Endothelial cell of umbilical vein (primary cell): Measurements from ENCODE around the gene PRDM7. TPM values are rescaled to one million over a fixed set of nuclear protein-coding genes. Genes with fewer than 3 reads are reported as not detected.

ENCODE experiments used
- BruUV-seq: library from RNA; stranded (reverse); fragments of 400-500 nt; replicated peaks from 2 replicates; lab custom pipeline; 2021; lab: Mats Ljungman, UMichigan
- CTCF ChIA-PET: fragments of 300-600, 350-600 bp; sonication (Branson Sonifier 250); formaldehyde crosslinking; loops from one replicate; lab custom pipeline; 2021; ENCODE audit warnings: antibody characterized with exemption, inconsistent platforms; lab: Charles Lee
- POLR2A ChIA-PET: fragments of 300-600, 350-600 bp; sonication (Branson Sonifier 250); formaldehyde crosslinking; loops from one replicate; lab custom pipeline; 2021; ENCODE audit warnings: antibody characterized with exemption, inconsistent platforms; lab: Charles Lee
- DNase-seq: peaks from one replicate; pipeline ENCODE4 v3.0.0-alpha.2; 2011; ENCODE audit warnings: low read depth, low spot score
- FAIRE-seq: peaks from 2 replicates; lab custom pipeline; 2011; peaks lifted over from hg19 to GRCh38; lab: Jason Lieb, UNC
- H2AFZ ChIP-seq: 2 replicates; pipeline ENCODE4 v1.6.0; 2012; ENCODE audit warnings: low read depth, low read length, control low read depth, inconsistent platforms
- H3K27ac ChIP-seq: 2 replicates; pipeline ENCODE4 v1.5.1; 2011; ENCODE audit warnings: low read depth, mild to moderate bottlenecking, control low read depth, low read length, moderate library complexity; ENCODE audit not compliant: insufficient read depth
- H3K27me3 ChIP-seq, 2 experiments: 2 replicates each; pipeline versions ENCODE4 v1.6.0 to v1.6.1; 2011; ENCODE audit warnings: low read length in 2 of 2, mixed read lengths in 1 of 2; ENCODE audit not compliant: control insufficient read depth in 2 of 2, insufficient read depth in 2 of 2
- H3K36me3 ChIP-seq, 2 experiments: 2 replicates in 1 of 2; 3 replicates in 1 of 2; pipeline ENCODE4 v1.5.1; 2011; ENCODE audit warnings: low read length in 2 of 2, mild to moderate bottlenecking in 1 of 2, moderate library complexity in 1 of 2; ENCODE audit not compliant: control insufficient read depth in 2 of 2, insufficient read depth in 2 of 2; ENCODE audit errors: extremely low read depth in 1 of 2
- H3K4me1 ChIP-seq: 3 replicates; pipeline ENCODE4 v1.5.1; 2011; ENCODE audit warnings: mild to moderate bottlenecking, low read length; ENCODE audit not compliant: control insufficient read depth, insufficient read depth; ENCODE audit errors: extremely low read depth
- H3K4me2 ChIP-seq: 2 replicates; pipeline ENCODE4 v1.6.1; 2011; ENCODE audit warnings: low read length, control low read depth, mixed read lengths; ENCODE audit not compliant: insufficient read depth
- H3K4me3 ChIP-seq, 3 experiments: fragments of 200-600 bp in 1 of 3; sonication (generic), shearing (Covaris generic) in 1 of 3; replicated peaks in 1 of 3; 2 replicates each; pipeline ENCODE4 v1.5.1; 2011 to 2016; ENCODE audit warnings: control low read depth in 3 of 3, low read length in 3 of 3, mild to moderate bottlenecking in 2 of 3, inconsistent platforms in 1 of 3, low read depth in 1 of 3, moderate library complexity in 1 of 3; ENCODE audit not compliant: insufficient read depth in 1 of 3
- H3K79me2 ChIP-seq: 2 replicates; pipeline ENCODE4 v1.6.0; 2012; ENCODE audit warnings: low read length, inconsistent platforms; ENCODE audit not compliant: control insufficient read depth, insufficient read depth
- H3K9ac ChIP-seq: replicated peaks from 2 replicates; pipeline ENCODE3; 2011; ENCODE audit warnings: low read length, control low read depth; ENCODE audit not compliant: insufficient read depth; ENCODE audit errors: extremely low read depth
- H3K9me1 ChIP-seq: replicated peaks from 3 replicates; pipeline ENCODE4 v1.6.0; 2011; ENCODE audit warnings: mild to moderate bottlenecking, low read length; ENCODE audit not compliant: control insufficient read depth, insufficient read depth; ENCODE audit errors: extremely low read depth
- H3K9me3 ChIP-seq: replicated peaks from 2 replicates; pipeline ENCODE4 v1.5.1; 2012; ENCODE audit warnings: low read length, inconsistent platforms; ENCODE audit not compliant: control insufficient read depth, insufficient read depth
- H4K20me1 ChIP-seq: replicated peaks from 2 replicates; pipeline ENCODE3; 2011; ENCODE audit warnings: mild to moderate bottlenecking, low read length; ENCODE audit not compliant: control insufficient read depth, insufficient read depth; ENCODE audit errors: extremely low read depth
- CTCF ChIP-seq, 2 donors: IDR thresholded peaks; 1 replicate in 1 of 2; 2 replicates in 1 of 2; pipeline ENCODE4 v1.5.1; 2011; ENCODE audit warnings: low read length in 2 of 2, mild to moderate bottlenecking in 2 of 2, moderate library complexity in 2 of 2, control low read depth in 1 of 2, inconsistent platforms in 1 of 2, low read depth in 1 of 2; ENCODE audit not compliant: insufficient read depth in 1 of 2; ENCODE audit errors: extremely low read depth in 1 of 2
- EZH2 ChIP-seq: IDR thresholded peaks from 2 replicates; pipeline ENCODE4 v1.6.1; 2012; ENCODE audit warnings: borderline replicate concordance, low read depth, mild to moderate bottlenecking, moderate library complexity, low read length, inconsistent platforms; ENCODE audit not compliant: severe bottlenecking
- FOS ChIP-seq: IDR thresholded peaks from 2 replicates; pipeline ENCODE4 v1.6.1; 2011; ENCODE audit warnings: mild to moderate bottlenecking, low read length, moderate library complexity, borderline replicate concordance; ENCODE audit not compliant: insufficient read depth
- GATA2 ChIP-seq: IDR thresholded peaks from 2 replicates; pipeline ENCODE4 v1.7.0; 2011; ENCODE audit warnings: low read depth, mild to moderate bottlenecking, moderate library complexity, mixed read lengths, low read length; ENCODE audit not compliant: insufficient read length, insufficient read depth
- JUN ChIP-seq: IDR thresholded peaks from 2 replicates; pipeline ENCODE4 v1.6.1; 2011; ENCODE audit warnings: borderline replicate concordance, low read depth; ENCODE audit not compliant: insufficient read length, insufficient read depth
- MAX ChIP-seq: IDR thresholded peaks from 2 replicates; pipeline ENCODE4 v1.6.1; 2011; ENCODE audit not compliant: insufficient read depth, insufficient read length
- MYC ChIP-seq: IDR thresholded peaks from one replicate; pipeline ENCODE4 v1.6.1; 2011; ENCODE audit warnings: mild to moderate bottlenecking, low read depth, low read length
- POLR2A ChIP-seq: IDR thresholded peaks from 2 replicates; pipeline ENCODE4 v1.6.1; 2012; ENCODE audit warnings: low read depth, mild to moderate bottlenecking, control low read depth, low read length
- POLR2AphosphoS5 ChIP-seq: IDR thresholded peaks from 2 replicates; pipeline ENCODE4 v1.6.1; 2012; ENCODE audit warnings: low read depth, mild to moderate bottlenecking, control low read depth, low read length, moderate library complexity; ENCODE audit not compliant: insufficient read depth
- dilution Hi-C: fragments of 300-500 bp; cut with MboI; formaldehyde crosslinking; loops from one replicate; pipeline ENCODE4 v1.15.0; 2019; ENCODE audit warnings: low sequenced_read_pairs; ENCODE audit not compliant: extremely low pct_ligation_motif_present
- intact Hi-C: fragments of 100-400 bp; cut with micrococcal nuclease; formaldehyde crosslinking; loops from one replicate; pipeline ENCODE4 v1.10.0; 2022
- polyA plus RNA-seq, 4 experiments: library from polyadenylated mRNA; depleted of rRNA in 3 of 4; stranded (reverse) in 3 of 4; unstranded in 1 of 4; fragments of >200 nt; gene quantifications; 2 replicates each; pipeline versions ENCODE4 v1.2.1 to v1.2.3, GENCODE V29; 2011 to 2012; ENCODE audit warnings: missing spikeins in 1 of 4
- total RNA-seq: library from RNA; stranded (reverse); gene quantifications from 2 replicates; pipeline ENCODE4 v1.2.3, GENCODE V29; 2021

The PRDM7 gene
- total and polyA plus RNA-seq, 2 donors (not counting 3 experiments of a cell fraction or from before 2014, with no cell fraction given) = not detected

- Histone ChIP-seq H3K27me3 (no peaks in the 10 kb centered on the region), H3K79me2 (peaks cover 8% of the 10 kb centered on the region), H3K9ac (no peak overlapping the region), H2AFZ (no peak overlapping the region), H3K4me1 (peaks cover 29% of the 10 kb centered on the region), H3K4me2 (no peak overlapping the region), H3K9me1 (no peaks in the 10 kb centered on the region), H3K9me3 (no peaks in the 10 kb centered on the region), H3K4me3 (no peak overlapping the region), H3K27ac (no peak overlapping the region), H4K20me1 (no peaks in the 10 kb centered on the region), H3K36me3 (no peaks in the 10 kb centered on the region)
- DNase-seq = no peak
- no TSS peak for BruUV-seq
- peak; percentile 48 for FAIRE-seq
- ChIA-PET CTCF (interaction anchor here (1.0 to 2.3 kb wide), 3 partner anchors 10 to 99 kb away, joined by 4 to 7 read pairs (median 6); no protein-coding TSS in a partner anchor), POLR2A (no interaction called here)
- dilution Hi-C loops = no loop called here
- intact Hi-C loops = no loop called here
- TF ChIP-seq POLR2AphosphoS5 (no peak), GATA2 (no peak), EZH2 (no peak), CTCF (IDR thresholded peaks at IDR 0.05; ENCODE audit: extremely low read depth in 1 of 2, insufficient read depth in 1 of 2, low read depth in 1 of 2, low read length in 2 of 2) (no peak), JUN (no peak), FOS (no peak), POLR2A (no peak), MAX (no peak), MYC (no peak)
Observed at GRCh38 chr16:90020838-90021382, 56.2 kb downstream of the PRDM7 start.
